ENCODE results near the gene PPIL1. TPM values are rescaled to one million over a fixed set of nuclear protein-coding genes. Genes with fewer than 3 reads are reported as not detected.

Gene PPIL1
- total RNA-seq, 1 experiment from 2014 or later: 64.2 TPM

DNA sequence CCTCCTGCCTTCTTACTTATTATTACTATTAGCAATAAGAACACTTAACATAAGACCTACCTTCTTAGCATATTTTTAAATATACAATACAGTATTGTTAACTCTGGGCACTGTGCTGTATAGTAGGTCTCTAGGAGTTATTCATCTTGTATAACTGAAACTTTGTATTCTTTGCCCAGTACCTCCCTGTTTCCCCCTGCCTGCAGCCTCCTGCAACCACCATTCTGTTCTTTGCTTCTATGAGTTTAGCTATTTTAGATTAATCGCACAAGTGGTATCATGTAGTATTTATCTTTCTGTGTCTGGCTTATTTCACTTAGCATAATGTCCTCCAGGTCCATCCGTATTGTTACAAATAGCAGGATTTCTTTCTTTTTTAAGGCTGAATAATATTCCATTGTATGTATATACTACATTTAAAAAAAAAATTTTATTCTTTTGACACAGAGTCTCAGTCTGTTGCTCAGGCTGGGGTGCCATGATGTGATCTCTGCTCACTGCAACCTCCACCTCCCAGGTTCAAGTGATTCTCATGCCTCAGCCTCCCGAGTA, 15.6 kb upstream of the PPIL1 start (continued):
- TF ChIP-seq RELA (CRISPR knock-in tag; IDR thresholded peaks at IDR 0.05; ENCODE audit: borderline replicate concordance): no peak
- TF ChIP-seq, protein P1, sequence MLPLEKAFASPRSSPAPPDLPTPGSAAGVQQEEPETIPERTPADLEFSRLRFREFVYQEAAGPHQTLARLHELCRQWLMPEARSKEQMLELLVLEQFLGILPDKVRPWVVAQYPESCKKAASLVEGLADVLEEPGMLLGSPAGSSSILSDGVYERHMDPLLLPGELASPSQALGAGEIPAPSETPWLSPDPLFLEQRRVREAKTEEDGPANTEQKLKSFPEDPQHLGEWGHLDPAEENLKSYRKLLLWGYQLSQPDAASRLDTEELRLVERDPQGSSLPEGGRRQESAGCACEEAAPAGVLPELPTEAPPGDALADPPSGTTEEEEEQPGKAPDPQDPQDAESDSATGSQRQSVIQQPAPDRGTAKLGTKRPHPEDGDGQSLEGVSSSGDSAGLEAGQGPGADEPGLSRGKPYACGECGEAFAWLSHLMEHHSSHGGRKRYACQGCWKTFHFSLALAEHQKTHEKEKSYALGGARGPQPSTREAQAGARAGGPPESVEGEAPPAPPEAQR (CRISPR knock-in tag; IDR thresholded peaks at IDR 0.05): no peak
- no peak for TF ChIP-seq NFYB (CRISPR knock-in tag; conservative IDR thresholded peaks at IDR 0.05; ENCODE audit: low read depth)
- TF ChIP-seq, protein P2, sequence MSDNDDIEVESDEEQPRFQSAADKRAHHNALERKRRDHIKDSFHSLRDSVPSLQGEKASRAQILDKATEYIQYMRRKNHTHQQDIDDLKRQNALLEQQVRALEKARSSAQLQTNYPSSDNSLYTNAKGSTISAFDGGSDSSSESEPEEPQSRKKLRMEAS (CRISPR knock-in tag; IDR thresholded peaks at IDR 0.05): no peak
- TF ChIP-seq, protein P3, sequence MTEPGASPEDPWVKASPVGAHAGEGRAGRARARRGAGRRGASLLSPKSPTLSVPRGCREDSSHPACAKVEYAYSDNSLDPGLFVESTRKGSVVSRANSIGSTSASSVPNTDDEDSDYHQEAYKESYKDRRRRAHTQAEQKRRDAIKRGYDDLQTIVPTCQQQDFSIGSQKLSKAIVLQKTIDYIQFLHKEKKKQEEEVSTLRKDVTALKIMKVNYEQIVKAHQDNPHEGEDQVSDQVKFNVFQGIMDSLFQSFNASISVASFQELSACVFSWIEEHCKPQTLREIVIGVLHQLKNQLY (CRISPR knock-in tag; IDR thresholded peaks at IDR 0.05): no peak
- no peak for TF ChIP-seq CBFB (CRISPR knock-in tag; IDR thresholded peaks at IDR 0.05; ENCODE audit: low read depth)
- no peak for TF ChIP-seq JAZF1 (CRISPR knock-in tag; IDR thresholded peaks at IDR 0.05)
- TF ChIP-seq ZNF416 (CRISPR knock-in tag; IDR thresholded peaks at IDR 0.05): no peak
- TF ChIP-seq TEAD4 (CRISPR knock-in tag; IDR thresholded peaks at IDR 0.05): no peak

DNA sequence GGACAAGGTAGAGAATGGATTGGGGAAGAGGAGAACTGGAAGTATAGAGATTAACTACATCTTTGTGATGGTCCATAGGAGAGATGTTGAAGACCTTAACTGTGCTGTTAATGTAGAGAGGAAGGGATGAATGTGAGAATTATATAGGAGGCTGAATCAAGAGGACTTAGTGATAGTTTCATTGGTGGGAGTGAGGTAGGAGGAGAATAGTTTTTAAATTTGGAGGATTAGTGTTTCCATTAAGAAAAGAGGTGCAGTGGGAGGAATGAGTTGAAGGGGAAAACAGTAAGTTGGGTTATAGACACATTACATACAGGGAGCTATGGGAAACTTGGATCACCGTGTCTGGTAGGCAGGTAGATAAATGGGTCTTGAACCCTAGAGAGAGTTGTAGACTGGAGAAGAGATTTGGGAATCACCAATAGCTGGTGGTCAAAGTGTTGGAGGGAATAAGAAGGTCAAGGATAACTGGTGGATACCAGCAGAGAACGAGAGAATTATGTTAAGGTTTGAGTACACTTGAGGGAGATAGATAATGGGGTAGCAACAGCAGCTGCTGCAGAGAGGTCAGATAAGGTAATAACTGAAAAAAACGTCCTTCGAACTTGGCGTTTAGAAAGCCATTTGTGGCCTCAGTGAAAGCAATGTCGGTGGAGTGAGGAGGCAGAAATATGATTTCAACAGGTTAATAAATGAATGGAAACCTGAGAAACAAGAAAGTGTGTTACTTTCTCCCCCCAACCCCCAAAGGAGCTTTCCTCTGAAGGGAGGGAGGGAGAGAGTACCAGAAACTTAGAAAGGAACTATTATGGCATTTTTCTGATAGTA, 14.3 kb upstream of the PPIL1 start:
- H3K27me3 Mint-ChIP-seq (ENCODE audit: low read depth): no peaks in the 10 kb centered on the region
- POLR2A ChIA-PET: no interaction called here
- H3K4me3 Mint-ChIP-seq: no peak overlapping the region
- ATAC-seq: no peak
- no peak for DNase-seq (ENCODE audit: low spot score)
- CTCF ChIA-PET: interaction anchor here (0.6 to 2.4 kb wide), 6 partner anchors 25 to 367 kb away, joined by 3 to 8 read pairs (median 4); no protein-coding TSS in a partner anchor
- no peaks in the 10 kb centered on the region for H3K9me3 Mint-ChIP-seq
- TF ChIP-seq, protein P4, sequence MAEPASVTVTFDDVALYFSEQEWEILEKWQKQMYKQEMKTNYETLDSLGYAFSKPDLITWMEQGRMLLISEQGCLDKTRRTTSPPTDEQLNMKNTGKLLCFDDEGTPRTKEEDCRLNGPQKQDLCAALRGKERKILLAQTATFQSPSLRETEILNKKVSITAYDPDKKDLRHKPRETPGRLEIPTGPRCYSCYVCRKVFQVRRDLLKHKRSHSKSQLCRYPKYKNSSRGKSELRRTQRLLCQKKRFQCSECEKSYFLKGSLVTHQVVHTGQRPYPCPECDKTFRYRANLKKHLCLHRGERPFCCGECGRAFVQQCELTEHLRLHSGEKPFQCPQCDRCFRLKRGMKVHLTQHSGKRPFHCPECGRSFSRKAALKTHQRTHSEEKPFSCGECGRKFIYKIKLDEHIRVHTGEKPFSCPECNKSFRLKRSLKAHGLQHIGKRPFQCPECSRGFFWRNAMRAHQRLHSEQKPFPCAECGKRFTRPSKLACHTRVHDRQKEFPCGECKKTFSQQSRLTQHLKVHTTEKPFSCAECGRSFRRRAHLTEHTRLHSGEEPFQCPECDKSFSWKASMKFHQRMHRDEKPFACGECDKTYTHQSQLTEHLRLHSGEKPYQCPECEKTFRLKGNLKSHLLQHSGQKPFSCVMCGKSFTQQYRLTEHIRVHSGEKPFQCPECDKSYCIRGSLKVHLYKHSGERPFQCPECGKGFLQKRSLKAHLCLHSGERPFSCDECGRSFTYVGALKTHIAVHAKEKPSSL (CRISPR knock-in tag; conservative IDR thresholded peaks at IDR 0.05): no peak
- TF ChIP-seq FOXK1 (CRISPR knock-in tag; IDR thresholded peaks at IDR 0.05): no peak
- TF ChIP-seq NFE2L1 (CRISPR knock-in tag; IDR thresholded peaks at IDR 0.05): no peak
- TF ChIP-seq ZBTB21 (CRISPR knock-in tag; IDR thresholded peaks at IDR 0.05; ENCODE audit: borderline replicate concordance): no peak
- TF ChIP-seq, protein P5, sequence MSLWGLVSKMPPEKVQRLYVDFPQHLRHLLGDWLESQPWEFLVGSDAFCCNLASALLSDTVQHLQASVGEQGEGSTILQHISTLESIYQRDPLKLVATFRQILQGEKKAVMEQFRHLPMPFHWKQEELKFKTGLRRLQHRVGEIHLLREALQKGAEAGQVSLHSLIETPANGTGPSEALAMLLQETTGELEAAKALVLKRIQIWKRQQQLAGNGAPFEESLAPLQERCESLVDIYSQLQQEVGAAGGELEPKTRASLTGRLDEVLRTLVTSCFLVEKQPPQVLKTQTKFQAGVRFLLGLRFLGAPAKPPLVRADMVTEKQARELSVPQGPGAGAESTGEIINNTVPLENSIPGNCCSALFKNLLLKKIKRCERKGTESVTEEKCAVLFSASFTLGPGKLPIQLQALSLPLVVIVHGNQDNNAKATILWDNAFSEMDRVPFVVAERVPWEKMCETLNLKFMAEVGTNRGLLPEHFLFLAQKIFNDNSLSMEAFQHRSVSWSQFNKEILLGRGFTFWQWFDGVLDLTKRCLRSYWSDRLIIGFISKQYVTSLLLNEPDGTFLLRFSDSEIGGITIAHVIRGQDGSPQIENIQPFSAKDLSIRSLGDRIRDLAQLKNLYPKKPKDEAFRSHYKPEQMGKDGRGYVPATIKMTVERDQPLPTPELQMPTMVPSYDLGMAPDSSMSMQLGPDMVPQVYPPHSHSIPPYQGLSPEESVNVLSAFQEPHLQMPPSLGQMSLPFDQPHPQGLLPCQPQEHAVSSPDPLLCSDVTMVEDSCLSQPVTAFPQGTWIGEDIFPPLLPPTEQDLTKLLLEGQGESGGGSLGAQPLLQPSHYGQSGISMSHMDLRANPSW (CRISPR knock-in tag; conservative IDR thresholded peaks at IDR 0.05; ENCODE audit: low read depth): no peak
- TF ChIP-seq HMGA2 (CRISPR knock-in tag; IDR thresholded peaks at IDR 0.05): no peak
- TF ChIP-seq ZNF671 (CRISPR knock-in tag; IDR thresholded peaks at IDR 0.05): no peak
- H3K4me1 Mint-ChIP-seq: peaks cover 17% of the 10 kb centered on the region
- H3K36me3 Mint-ChIP-seq: no peaks in the 10 kb centered on the region
- H3K27ac Mint-ChIP-seq: no peak overlapping the region
